Stimulated activated CD8-positive, alpha-beta memory T cell treated with anti-CD3 and anti-CD28 coated beads, Interleukin-12 subunit alpha, Interleukin-12 subunit beta, amount 100 ng/mL, for 24 hours (primary cell): ENCODE results near the gene OR10AD1.
A peak's percentile ranks its signal among the peaks of the same experiment; 100 is the strongest.
"Not testable (repeated sequence)": the region's sequence is repeated elsewhere in the genome, so short reads cannot be mapped to it uniquely, and the experiment has no call there.

ENCODE experiments used
- DNase-seq: peaks from one replicate; pipeline ENCODE4 v3.0.0-alpha.2; 2020; ENCODE audit errors: extremely low read depth

Gene OR10AD1

DNA sequence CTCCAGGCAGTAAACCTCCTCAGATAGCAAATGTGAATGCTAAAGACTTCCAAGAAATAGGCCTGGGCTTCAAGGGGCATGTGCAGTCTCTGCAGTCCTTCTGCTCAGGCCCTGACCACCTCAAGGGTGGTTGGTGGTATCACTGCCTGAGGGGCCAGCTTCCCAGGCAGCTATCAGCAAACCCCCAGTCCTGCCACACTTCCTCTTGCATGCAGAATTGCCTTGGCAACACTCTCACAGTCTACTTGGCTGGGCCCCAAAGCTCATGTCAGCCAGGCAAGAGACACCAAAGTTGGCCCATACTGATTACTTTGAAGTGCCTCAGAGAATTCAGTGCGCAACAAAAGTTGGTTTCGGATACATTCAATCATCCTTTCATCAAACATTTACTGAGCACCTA lies 42.3 kb downstream of the OR10AD1 start:
- no peak for DNase-seq

DNA sequence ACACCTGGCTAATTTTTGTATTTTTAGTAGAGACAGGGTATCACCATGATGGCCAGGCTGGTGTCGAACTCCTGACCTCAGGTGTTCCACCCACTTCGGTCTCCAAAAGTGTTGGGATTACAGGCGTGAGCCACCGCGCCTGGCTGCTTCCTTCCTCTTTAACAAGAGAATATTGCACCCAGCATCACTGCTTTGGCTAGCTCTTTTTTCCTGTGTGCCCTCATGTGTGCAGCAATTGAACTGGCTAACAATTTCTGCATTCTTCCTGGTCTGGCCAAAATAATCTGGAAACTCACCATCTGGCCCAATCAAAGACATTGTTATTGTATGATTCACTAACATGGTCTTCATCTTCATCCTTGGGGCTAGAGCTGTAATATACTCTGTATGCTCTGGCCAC lies 43.0 kb downstream of the OR10AD1 start:
- DNase-seq: no peak

DNA sequence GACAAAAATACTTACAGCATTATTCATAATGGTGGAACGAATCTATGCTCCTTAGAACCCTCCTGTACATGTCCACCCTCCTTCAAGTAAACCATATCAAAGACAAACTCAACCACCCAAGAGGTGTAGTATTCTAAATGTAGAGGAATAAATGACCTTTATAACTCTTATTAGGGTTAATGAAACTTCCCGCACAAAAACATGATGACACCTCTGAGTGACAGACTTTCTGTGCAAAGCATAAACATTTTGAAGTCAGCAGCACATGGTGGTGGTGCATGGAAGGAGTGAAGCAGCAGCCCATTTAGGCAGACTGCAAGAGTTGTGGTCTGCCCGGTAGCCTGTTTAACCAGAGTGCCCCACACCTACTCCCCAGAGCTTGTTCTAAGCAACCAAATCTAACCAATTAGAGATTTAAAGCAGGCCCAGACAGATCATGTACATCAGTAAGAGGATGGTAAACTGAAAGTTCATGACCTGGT lies 45.2 kb downstream of the OR10AD1 start:
- no peak for DNase-seq

DNA sequence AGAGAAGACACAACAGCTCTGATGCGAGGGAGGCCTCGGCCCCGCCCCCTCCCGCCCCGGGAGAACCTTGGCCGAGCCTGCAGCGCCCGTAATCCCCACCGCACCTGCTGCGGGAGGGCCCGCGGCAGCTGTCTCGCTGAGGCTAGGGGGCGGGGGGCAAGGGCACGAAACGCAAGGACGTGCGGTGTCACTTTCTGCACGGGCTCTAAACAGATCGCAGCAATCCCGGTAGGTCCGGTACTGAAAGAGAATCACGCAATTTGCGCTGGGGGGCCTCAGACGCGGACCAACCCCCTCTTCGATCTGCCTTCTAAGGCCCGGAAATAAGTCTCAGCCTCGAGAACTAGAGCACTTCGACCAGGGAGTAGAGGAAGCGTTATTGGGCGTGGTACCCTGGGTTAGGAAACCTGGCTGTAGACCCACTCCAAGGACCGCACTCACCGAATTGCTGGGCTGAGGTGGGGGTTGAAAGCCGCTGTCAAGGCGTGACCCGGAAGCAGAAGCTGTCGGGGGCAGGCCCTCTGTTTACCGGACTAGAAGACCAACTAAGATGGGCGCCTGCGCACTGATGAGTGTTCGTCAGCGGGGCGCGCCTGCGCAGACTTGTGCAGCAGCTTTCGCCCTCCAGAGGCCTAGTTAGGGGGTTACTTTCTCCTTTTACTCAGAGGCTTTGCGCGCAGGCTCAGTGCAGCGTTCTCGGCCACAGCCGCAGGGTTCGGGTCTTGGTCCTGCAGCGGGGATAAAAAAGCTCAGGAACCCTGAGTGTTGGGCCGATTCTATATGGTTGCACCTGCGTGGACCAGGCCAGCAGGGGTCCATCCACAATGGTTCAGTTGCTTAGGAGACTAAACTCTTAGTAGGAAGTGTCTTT lies 45.8 kb downstream of the OR10AD1 start, which contains the start of gene ASB8:
TSS of gene ASB8 (minus strand) at position 498 of the 871 bp plus-strand sequence. CDS start 4,019 bp downstream, outside the sequence.
- peak; percentile 98 for DNase-seq

DNA sequence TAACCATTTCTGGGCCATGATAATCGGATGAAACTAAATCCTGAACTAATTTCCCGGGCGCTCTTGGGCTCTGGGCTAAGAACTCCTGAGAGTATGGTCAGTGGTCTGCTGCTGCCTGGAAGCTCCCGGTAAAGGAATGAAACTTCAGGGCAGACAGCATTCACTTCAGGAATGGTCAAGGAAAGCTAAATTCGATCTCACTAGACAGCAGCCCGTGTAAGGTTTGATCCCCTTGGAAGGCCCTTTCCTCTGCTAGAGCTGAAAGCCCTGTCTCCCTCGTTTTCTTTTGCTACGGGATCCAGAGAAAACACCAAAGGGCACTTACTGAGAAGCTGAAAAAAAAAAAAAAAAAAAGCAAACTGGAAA lies 46.5 kb downstream of the OR10AD1 start:
- no peak for DNase-seq

DNA sequence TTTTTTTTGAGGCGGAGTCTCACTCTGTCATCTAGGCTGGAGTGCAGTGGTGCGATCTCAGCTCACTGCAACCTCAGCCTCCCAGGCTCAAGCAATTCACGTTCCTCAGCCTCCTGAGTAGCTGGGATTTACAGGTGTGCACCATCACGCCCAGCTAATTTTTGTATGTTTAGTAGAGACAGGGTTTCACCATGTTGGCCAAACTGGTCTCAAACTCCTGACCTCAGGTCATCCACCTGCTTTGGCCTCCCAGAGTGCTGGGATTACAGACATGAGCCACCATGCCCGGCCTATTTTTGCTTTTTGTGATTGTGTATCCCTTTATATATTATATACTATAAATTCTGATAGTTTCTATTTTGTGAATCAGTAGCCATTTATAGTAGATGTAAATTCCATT lies 47.3 kb downstream of the OR10AD1 start:
- not testable (repeated sequence) for DNase-seq
